ENCODE measurements around the gene SEZ6L2. TPM values are rescaled to one million over a fixed set of nuclear protein-coding genes. Genes with fewer than 3 reads are reported as not detected.

The SEZ6L2 gene
- total RNA-seq, 1 donor from 2014 or later, result 8.7 TPM

DNA sequence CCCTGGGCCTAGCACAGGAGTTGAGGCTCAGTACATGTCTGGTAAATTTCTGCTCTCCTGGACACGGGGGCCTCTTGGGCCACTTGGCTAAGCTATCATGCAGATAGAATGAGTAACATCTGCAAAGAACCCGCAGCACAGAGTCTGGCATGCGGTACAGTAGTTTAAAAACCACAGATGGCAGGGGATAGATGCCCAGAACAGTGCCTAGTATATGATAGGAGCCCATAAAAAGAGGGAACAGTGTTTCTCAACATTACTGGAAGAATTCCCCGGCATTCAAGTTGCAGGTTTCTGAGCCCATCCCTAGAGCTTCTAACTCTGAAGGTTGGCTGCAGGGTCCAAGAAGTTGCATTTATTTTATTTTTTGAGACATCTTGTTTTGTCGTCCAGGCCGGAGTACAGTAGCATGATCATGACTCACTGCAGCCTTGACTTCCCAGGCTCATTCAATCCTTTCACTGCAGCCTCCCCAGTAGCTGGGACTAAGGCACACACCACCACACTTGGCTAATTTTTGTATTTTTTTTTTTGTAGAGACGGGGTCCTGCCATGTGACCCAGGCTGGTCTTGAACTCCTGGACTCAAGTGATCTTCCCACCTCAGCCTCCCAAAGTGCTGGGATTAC lies 42.1 kb downstream of the SEZ6L2 start:
- Mint-ChIP-seq H3K27me3 (ENCODE audit: low read depth) (no peaks in the 10 kb centered on the region), H3K27ac (ENCODE audit: unreplicated experiment) (no peak overlapping the region), H3K4me3 (peak overlapping the region; percentile 52), H3K4me1 (peaks cover 9% of the 10 kb centered on the region), H3K9me3 (no peaks in the 10 kb centered on the region), H3K36me3 (ENCODE audit: low read depth) (no peaks in the 10 kb centered on the region)
- DNase-seq (ENCODE audit: low read depth, low spot score), result no peak
- TF ChIP-seq, protein P1, sequence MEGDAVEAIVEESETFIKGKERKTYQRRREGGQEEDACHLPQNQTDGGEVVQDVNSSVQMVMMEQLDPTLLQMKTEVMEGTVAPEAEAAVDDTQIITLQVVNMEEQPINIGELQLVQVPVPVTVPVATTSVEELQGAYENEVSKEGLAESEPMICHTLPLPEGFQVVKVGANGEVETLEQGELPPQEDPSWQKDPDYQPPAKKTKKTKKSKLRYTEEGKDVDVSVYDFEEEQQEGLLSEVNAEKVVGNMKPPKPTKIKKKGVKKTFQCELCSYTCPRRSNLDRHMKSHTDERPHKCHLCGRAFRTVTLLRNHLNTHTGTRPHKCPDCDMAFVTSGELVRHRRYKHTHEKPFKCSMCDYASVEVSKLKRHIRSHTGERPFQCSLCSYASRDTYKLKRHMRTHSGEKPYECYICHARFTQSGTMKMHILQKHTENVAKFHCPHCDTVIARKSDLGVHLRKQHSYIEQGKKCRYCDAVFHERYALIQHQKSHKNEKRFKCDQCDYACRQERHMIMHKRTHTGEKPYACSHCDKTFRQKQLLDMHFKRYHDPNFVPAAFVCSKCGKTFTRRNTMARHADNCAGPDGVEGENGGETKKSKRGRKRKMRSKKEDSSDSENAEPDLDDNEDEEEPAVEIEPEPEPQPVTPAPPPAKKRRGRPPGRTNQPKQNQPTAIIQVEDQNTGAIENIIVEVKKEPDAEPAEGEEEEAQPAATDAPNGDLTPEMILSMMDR (conservative IDR thresholded peaks at IDR 0.05), result no peak

DNA sequence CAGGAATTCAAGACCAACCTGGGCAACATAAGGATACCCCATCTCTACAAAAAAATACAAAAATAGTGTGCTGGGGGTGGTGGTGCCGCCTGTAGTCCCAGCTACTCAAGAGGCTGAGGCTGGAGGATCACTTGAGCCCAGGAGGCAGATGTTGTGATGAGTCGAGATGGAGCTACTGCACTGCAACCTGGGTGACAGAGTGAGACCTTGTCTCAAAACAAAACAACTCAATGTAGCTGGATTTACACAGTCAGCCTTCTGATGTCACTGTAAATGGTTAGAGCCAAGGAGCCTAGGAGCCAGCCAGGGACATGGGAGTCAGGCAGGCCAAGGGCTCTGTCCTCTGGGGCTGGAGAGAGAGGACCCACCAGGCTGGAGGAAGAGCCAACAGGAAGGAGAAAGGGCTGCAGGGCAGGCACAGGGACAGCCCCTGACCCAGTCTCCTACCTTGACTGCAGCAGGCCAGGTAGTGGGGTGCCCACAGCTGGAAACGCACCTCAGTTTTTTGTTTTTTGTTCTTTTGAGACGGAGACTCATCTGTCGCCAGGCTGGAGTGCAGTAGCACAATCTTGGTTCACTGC lies 44.7 kb downstream of the SEZ6L2 start:
- no peaks in the 10 kb centered on the region for H3K4me1 Mint-ChIP-seq
- no peak overlapping the region for H3K27ac Mint-ChIP-seq (ENCODE audit: unreplicated experiment)
- H3K27me3 Mint-ChIP-seq (ENCODE audit: low read depth), result no peaks in the 10 kb centered on the region
- DNase-seq (ENCODE audit: low read depth, low spot score), result no peak
- H3K36me3 Mint-ChIP-seq (ENCODE audit: low read depth), result no peaks in the 10 kb centered on the region
- TF ChIP-seq, protein P1 (conservative IDR thresholded peaks at IDR 0.05), result no peak
- no peak overlapping the region for H3K4me3 Mint-ChIP-seq
- no peaks in the 10 kb centered on the region for H3K9me3 Mint-ChIP-seq

DNA sequence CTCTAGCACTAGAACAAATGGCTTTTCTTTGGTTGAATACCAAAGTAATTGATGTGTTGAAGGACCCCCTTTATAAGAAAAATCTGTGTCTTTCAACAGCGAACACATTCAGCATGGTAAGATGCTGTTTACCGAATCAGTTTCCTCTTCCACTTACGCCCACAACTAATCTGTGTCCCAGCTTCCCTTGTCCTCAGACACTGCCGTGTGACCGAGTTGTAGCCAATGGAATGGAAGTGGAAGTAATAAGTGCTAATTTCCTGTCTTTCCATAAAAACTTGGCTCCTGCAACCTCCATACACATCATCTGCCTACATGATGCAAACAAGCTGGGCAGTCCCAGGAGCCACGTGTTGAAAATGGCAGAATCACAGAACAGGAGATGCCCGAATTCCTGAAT lies 46.7 kb downstream of the SEZ6L2 start:
- Mint-ChIP-seq H3K27me3 (ENCODE audit: low read depth) (no peaks in the 10 kb centered on the region), H3K27ac (ENCODE audit: unreplicated experiment) (no peak overlapping the region), H3K4me1 (no peaks in the 10 kb centered on the region), H3K4me3 (no peak overlapping the region), H3K36me3 (ENCODE audit: low read depth) (no peaks in the 10 kb centered on the region), H3K9me3 (no peaks in the 10 kb centered on the region)
- DNase-seq (ENCODE audit: low read depth, low spot score), result no peak
- TF ChIP-seq, protein P1 (conservative IDR thresholded peaks at IDR 0.05), result no peak

DNA sequence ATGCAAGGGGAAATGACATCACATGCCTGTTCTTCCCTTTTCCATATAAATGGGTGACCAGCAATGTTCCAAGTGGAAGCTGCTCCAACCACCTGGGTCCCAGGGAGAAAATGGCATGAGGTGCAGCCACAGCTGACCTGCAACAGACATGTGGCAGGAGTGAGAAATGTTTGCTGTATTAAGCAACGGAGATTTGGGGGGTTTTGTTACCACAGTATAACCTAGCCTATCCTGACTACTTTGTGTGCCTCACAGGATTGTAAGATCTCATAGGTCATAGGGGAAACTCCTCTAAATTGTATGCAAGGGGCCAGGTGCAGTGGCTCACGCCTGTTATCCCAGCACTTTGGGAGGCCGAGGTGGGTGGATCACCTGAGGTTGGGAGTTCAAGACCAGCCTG lies 48.4 kb downstream of the SEZ6L2 start:
- Mint-ChIP-seq H3K4me1 (no peaks in the 10 kb centered on the region), H3K27me3 (ENCODE audit: low read depth) (no peaks in the 10 kb centered on the region), H3K9me3 (no peaks in the 10 kb centered on the region), H3K4me3 (no peak overlapping the region), H3K36me3 (ENCODE audit: low read depth) (no peaks in the 10 kb centered on the region), H3K27ac (ENCODE audit: unreplicated experiment) (no peak overlapping the region)
- DNase-seq (ENCODE audit: low read depth, low spot score), result no peak
- TF ChIP-seq, protein P1 (conservative IDR thresholded peaks at IDR 0.05), result no peak

DNA sequence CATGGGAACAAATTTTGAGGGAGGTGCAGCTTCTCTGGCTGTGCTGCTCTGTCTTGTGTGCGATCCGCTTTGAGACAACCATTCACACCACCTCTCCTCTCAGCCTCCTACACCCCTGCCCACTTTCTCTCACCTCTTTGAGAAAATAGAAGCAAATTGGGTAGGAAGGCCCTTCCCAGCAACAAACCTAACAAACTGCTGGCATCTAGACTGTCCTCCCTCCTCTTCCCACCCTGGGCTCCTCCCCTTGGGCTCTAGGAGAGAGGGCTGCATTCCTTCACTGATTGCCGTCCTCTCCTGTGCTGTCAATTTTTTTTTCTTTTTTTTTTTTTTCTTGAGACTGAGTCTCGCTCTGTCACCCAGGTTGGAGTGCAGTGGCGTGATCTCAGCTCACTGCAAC lies 49.8 kb downstream of the SEZ6L2 start:
- H3K36me3 Mint-ChIP-seq (ENCODE audit: low read depth), result no peaks in the 10 kb centered on the region
- H3K4me1 Mint-ChIP-seq, result no peaks in the 10 kb centered on the region
- H3K4me3 Mint-ChIP-seq, result no peak overlapping the region
- no peak for DNase-seq (ENCODE audit: low read depth, low spot score)
- no peaks in the 10 kb centered on the region for H3K27me3 Mint-ChIP-seq (ENCODE audit: low read depth)
- TF ChIP-seq, protein P1 (conservative IDR thresholded peaks at IDR 0.05), result no peak
- no peaks in the 10 kb centered on the region for H3K9me3 Mint-ChIP-seq
- no peak overlapping the region for H3K27ac Mint-ChIP-seq (ENCODE audit: unreplicated experiment)

Data from neural crest cell (in vitro differentiated cells).